Keratinocyte (primary cell): ENCODE results near the gene SBK2.

Experiments used
- EZH2 ChIP-seq: IDR thresholded peaks from one replicate; pipeline ENCODE4 v1.6.1; 2012; ENCODE audit warnings: inconsistent platforms, mild to moderate bottlenecking, low read length, moderate library complexity
- TF ChIP-seq, protein P1 (sequence below), 3 experiments: IDR thresholded peaks in 1 of 3; conservative IDR thresholded peaks in 1 of 3; optimal IDR thresholded peaks in 1 of 3; 2 replicates in 2 of 3; 3 replicates in 1 of 3; pipeline versions ENCODE3 to v1.5.1; 2011; ENCODE audit warnings: low read length in 3 of 3, mild to moderate bottlenecking in 3 of 3, moderate library complexity in 2 of 3, control low read depth in 1 of 3, inconsistent platforms in 1 of 3; ENCODE audit not compliant: insufficient read depth in 2 of 3; ENCODE audit errors: extremely low read depth in 1 of 3

DNA sequence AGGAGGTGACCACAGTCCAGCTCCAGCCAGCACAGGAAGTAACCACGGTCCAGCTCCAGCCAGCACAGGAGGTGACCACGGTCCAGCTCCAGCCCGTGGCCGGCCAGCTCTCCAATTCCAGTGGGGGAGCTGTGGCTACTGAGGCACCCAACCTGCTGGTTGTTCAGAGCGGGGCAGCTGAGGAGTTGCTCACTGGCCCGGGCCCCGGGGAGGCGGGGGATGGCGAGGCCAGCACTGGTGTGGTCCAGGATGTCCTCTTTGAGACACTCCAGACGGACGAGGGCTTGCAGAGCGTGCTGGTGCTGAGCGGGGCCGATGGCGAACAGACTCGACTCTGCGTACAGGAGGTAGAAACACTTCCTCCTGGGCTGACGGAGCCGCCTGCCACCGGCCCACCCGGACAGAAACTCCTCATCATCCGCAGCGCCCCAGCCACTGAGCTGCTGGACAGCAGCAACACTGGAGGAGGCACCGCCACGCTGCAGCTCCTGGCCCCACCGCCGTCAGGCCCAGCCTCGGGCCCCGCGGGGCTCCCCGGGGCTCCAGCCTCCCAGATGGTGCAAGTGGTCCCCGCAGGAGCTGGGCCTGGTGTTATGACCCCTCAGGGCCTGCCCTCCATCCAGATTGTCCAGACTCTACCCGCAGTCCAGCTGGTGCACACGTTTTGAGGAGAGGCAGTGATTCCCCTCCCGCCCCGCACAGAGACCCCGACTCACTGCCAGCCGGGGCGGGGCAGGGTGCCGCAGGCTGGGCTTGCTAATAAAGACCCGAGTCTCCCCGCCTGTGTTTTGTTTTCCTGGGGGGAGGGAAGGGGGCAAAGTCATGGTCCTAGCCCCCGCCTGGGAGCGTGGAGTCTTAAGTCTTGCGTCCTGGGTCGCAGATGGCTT, 53.0 kb downstream of the SBK2 start:
- TF ChIP-seq, protein P1, sequence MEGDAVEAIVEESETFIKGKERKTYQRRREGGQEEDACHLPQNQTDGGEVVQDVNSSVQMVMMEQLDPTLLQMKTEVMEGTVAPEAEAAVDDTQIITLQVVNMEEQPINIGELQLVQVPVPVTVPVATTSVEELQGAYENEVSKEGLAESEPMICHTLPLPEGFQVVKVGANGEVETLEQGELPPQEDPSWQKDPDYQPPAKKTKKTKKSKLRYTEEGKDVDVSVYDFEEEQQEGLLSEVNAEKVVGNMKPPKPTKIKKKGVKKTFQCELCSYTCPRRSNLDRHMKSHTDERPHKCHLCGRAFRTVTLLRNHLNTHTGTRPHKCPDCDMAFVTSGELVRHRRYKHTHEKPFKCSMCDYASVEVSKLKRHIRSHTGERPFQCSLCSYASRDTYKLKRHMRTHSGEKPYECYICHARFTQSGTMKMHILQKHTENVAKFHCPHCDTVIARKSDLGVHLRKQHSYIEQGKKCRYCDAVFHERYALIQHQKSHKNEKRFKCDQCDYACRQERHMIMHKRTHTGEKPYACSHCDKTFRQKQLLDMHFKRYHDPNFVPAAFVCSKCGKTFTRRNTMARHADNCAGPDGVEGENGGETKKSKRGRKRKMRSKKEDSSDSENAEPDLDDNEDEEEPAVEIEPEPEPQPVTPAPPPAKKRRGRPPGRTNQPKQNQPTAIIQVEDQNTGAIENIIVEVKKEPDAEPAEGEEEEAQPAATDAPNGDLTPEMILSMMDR (optimal IDR thresholded peaks at IDR 0.05 in 1 of 3, IDR thresholded peaks at IDR 0.05 in 1 of 3, conservative IDR thresholded peaks at IDR 0.05 in 1 of 3; ENCODE audit: extremely low read depth in 1 of 3, insufficient read depth in 2 of 3, low read length in 3 of 3) = no peak
- TF ChIP-seq EZH2 = no peak
